NCI-H2196 (cell line): ENCODE results near the gene KLHL3.

ENCODE experiments used
- DNase-seq: peaks from one replicate; lab custom pipeline; 2025; ENCODE audit not compliant: unreplicated experiment; lab: John Stamatoyannopoulos, UW

KLHL3 gene

GRCh38 chr5:137747848-137748247 lies 12.0 kb upstream of the KLHL3 start:
- no peak for DNase-seq

- peak; percentile 69 for DNase-seq
Observed at GRCh38 chr5:137743031-137743640, 7.2 kb upstream of the KLHL3 start.

- no peak for DNase-seq
Observed at GRCh38 chr5:137741718-137742117, 5.8 kb upstream of the KLHL3 start.

- DNase-seq = no peak
Observed at GRCh38 chr5:137739737-137740136, 3.8 kb upstream of the KLHL3 start.

- no peak for DNase-seq
Observed at GRCh38 chr5:137738947-137739346, 3.1 kb upstream of the KLHL3 start.

- DNase-seq = no peak
Observed at GRCh38 chr5:137737349-137738131, 1.7 kb upstream of the KLHL3 start.

GRCh38 chr5:137736496-137736895 lies 607 bp upstream of the KLHL3 start:
- no peak for DNase-seq

GRCh38 chr5:137734962-137735554 lies 831 bp downstream of the KLHL3 start:
- no peak for DNase-seq

- no peak for DNase-seq
Observed at GRCh38 chr5:137734331-137734730, 1.6 kb downstream of the KLHL3 start.

GRCh38 chr5:137733922-137734321 lies 2.0 kb downstream of the KLHL3 start:
- no peak for DNase-seq

- no peak for DNase-seq
Observed at GRCh38 chr5:137733006-137733405, 2.9 kb downstream of the KLHL3 start.

- no peak for DNase-seq
Observed at GRCh38 chr5:137731176-137731575, 4.7 kb downstream of the KLHL3 start.

- DNase-seq = no peak
Observed at GRCh38 chr5:137730336-137730735, 5.6 kb downstream of the KLHL3 start.

GRCh38 chr5:137728048-137728447 lies 7.8 kb downstream of the KLHL3 start:
- DNase-seq = no peak

GRCh38 chr5:137727623-137728022 lies 8.3 kb downstream of the KLHL3 start:
- DNase-seq = no peak

- DNase-seq = no peak
Observed at GRCh38 chr5:137724251-137724650, 11.6 kb downstream of the KLHL3 start.

GRCh38 chr5:137718611-137719010 lies 17.3 kb downstream of the KLHL3 start:
- DNase-seq = no peak

- no peak for DNase-seq
Observed at GRCh38 chr5:137716337-137716736, 19.6 kb downstream of the KLHL3 start.

GRCh38 chr5:137715456-137715855 lies 20.4 kb downstream of the KLHL3 start:
- no peak for DNase-seq

- no peak for DNase-seq
Observed at GRCh38 chr5:137714946-137715345, 20.9 kb downstream of the KLHL3 start.

- no peak for DNase-seq
Observed at GRCh38 chr5:137714494-137714893, 21.4 kb downstream of the KLHL3 start.

GRCh38 chr5:137712139-137712667 lies 23.7 kb downstream of the KLHL3 start:
- DNase-seq = no peak
